ENCODE results near the gene NRXN3.

DNA sequence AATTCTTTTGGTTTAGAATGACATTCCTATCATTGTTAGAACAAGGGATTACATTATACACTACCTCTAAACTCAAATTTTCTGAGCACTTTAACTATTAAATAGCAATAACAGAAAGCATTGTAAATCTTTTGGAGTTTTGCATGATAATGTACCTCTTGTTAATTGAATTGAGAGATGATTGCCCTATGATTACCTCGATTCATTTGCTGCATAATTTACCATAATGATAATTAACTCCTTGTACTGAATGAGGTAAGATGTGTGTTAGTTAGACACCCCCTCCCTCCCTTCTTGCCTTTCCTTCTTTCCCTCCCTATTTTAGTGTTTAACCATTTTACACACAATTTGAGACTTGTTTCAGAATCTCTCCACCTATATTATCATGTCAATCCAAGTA lies 1572.0 kb downstream of the NRXN3 start:
- TF ChIP-seq CTCF (conservative IDR thresholded peaks at IDR 0.05) = no peak
- no peak for TF ChIP-seq EZH2 (IDR thresholded peaks at IDR 0.05; ENCODE audit: low read depth)

Data from PC-9 (cell line).